Hepatic stellate cell (primary cell): ENCODE measurements around the gene GAK.
"Not testable (repeated sequence)": the region's sequence is repeated elsewhere in the genome, so short reads cannot be mapped to it uniquely, and the experiment has no call there.

ENCODE experiments used
- DNase-seq: peaks from one replicate; pipeline ENCODE4 v3.0.0; 2011; ENCODE audit warnings: low spot score

GAK gene

GRCh38 chr4:813900-814299, 118.2 kb downstream of the GAK start:
- DNase-seq, result no peak

GRCh38 chr4:808860-809570, 123.1 kb downstream of the GAK start:
- no peak for DNase-seq

GRCh38 chr4:807792-808191, 124.3 kb downstream of the GAK start:
- DNase-seq, result no peak

- not testable (repeated sequence) for DNase-seq
These were observed 125.1 kb downstream of the GAK start for GRCh38 chr4:806979-807378.

GRCh38 chr4:804804-805203, 127.3 kb downstream of the GAK start:
- DNase-seq, result no peak

GRCh38 chr4:803884-804283, 128.2 kb downstream of the GAK start:
- no peak for DNase-seq

GRCh38 chr4:801436-802124, 130.5 kb downstream of the GAK start:
- DNase-seq, result no peak
